Fibroblast of peridontal ligament (primary cell): ENCODE results near the gene TDRKH.
A peak's percentile ranks its signal among the peaks of the same experiment; 100 is the strongest.

Experiments
- DNase-seq: peaks from one replicate; pipeline ENCODE4 v3.0.0-alpha.2; 2010; ENCODE audit errors: extremely low read depth

TDRKH gene, protein sequence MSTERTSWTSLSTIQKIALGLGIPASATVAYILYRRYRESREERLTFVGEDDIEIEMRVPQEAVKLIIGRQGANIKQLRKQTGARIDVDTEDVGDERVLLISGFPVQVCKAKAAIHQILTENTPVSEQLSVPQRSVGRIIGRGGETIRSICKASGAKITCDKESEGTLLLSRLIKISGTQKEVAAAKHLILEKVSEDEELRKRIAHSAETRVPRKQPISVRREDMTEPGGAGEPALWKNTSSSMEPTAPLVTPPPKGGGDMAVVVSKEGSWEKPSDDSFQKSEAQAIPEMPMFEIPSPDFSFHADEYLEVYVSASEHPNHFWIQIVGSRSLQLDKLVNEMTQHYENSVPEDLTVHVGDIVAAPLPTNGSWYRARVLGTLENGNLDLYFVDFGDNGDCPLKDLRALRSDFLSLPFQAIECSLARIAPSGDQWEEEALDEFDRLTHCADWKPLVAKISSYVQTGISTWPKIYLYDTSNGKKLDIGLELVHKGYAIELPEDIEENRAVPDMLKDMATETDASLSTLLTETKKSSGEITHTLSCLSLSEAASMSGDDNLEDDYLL

GRCh38 chr1:151790071-151790939 lies at the start of gene TDRKH:
TDRKH (minus strand) TSS chr1:151790500; CDS start chr1:151783022, 7,478 bp downstream.
- DNase-seq = peak; percentile 98

- DNase-seq = no peak
Measured at GRCh38 chr1:151839457-151840403, 49.4 kb upstream of the TDRKH start, which contains the start of gene C2CD4D. C2CD4D (minus strand) TSS chr1:151839820; CDS start chr1:151838989, 831 bp downstream.

DNA sequence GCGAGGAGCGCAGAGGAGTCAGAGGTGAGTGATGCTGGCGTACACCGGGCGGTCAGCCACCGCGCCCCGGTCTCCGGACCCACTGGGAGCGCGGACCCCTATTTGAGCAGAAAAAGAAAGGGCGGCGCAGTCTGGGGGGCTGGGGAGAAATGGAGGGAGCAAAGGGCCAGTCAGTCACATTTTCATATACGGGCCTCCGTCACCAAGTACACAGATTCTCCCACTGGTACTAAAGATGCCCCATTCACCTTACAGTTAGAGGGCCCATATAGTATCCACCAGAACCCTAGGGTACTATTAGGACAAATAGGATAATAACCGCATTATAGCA lies 48.7 kb upstream of the TDRKH start:
- DNase-seq = no peak

DNA sequence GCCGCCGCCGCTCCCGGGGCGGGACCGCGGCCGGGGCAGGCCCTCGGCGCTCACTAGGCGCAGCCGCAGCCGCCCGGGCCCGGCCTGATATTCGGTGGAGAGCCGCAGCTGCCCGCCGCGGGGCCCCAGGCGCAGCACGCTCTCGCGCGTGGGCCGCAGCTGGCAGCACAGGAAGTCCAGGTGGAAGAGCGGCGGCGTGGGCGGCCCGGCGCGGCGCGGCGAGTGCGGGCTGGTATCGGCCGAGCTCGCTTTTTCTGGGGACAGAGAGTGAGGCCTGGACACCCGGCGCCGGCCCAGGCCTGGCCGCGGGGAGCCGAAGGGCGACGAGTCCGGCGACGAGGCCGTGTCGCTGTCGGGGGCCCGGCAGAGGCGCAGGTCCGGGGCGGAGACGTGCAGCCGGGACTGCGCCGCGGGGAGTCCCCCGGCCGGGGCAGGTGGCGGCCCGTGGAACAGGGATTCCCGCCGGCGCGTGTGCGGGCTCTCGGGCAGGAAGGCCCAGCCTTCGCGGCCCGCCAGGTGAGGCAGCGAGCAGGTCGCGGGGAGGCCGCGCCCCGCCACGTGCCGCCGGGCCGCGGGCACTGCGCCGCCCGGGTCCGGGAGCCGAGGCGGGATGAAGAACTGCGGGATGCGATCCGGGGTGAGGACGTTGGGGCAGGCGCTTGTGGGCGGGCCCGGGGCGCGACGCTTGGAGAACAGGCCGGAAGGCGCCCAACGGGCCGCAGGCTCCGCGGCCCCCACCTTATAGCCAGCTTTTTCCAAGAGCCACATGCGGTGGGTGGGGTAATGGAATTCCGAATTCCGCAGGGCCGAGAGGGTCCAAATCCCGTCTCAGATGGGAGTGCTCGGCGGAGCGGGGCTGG lies 48.2 kb upstream of the TDRKH start:
- DNase-seq = no peak

DNA sequence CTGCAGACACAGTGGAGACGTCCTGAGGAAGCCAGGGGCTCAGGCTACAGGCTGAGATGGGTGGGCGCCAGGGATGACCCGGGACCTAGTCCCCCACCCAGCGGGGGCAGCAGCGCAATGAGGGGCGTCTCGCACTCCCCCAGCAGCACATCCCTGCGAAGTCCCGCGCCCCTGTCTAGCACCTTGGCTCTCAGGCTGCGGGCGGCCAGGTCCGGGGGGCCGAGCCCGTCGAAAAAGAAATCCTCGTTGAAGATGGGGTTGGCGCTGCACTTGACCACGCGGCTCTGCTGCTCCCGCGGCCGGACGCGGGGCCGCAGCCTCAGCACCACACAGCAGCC lies 47.6 kb upstream of the TDRKH start:
- DNase-seq = no peak

- DNase-seq = no peak
Measured at GRCh38 chr1:151837197-151837596, 46.9 kb upstream of the TDRKH start.

GRCh38 chr1:151835596-151835995 lies 45.3 kb upstream of the TDRKH start:
- DNase-seq = no peak

- no peak for DNase-seq
Measured at GRCh38 chr1:151834239-151834638, 43.9 kb upstream of the TDRKH start.

GRCh38 chr1:151833172-151833900 lies 43.0 kb upstream of the TDRKH start:
- no peak for DNase-seq

- DNase-seq = peak; percentile 58
Measured at GRCh38 chr1:151832318-151832980, 42.1 kb upstream of the TDRKH start.

- no peak for DNase-seq
Measured at GRCh38 chr1:151831605-151832004, 41.3 kb upstream of the TDRKH start, which contains the start of gene RORC. RORC (minus strand) TSS chr1:151831802; CDS start chr1:151831764, 38 bp downstream.

GRCh38 chr1:151831256-151831591 lies 40.9 kb upstream of the TDRKH start:
- DNase-seq = no peak

GRCh38 chr1:151830055-151830454 lies 39.8 kb upstream of the TDRKH start:
- no peak for DNase-seq

DNA sequence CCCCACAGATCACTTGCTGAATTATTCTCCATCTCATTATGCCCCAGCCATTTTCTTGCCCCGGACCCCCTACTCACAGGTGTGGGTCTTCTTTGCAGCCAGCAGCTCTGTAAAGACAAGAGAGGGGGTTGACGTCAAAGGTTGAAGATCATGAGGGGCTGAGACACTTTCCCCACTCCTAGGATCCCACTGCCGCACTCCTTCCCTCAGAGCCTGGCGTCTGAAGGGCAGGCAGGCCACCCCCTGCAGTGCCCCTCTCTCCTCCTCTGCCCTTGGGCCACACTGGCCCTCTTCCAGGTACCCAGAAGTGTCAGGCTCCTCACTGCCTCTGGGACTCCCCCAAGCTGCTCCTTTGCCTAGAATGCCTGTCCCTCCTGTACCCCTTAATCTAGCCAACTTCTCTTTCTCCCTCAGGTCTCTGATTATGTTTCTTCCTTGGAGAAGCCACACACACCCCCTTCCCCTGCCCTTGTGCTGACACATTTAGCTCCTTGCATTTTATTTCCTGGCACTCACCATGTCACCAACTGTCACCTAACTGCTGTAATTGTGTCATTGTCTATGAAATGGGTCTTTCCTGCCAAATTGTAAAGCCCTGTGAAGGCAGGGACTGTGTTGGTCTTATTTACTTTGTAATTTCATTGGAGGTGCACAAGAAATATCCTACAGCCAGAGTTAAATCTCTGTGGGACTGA lies 39.2 kb upstream of the TDRKH start:
- DNase-seq = no peak

DNA sequence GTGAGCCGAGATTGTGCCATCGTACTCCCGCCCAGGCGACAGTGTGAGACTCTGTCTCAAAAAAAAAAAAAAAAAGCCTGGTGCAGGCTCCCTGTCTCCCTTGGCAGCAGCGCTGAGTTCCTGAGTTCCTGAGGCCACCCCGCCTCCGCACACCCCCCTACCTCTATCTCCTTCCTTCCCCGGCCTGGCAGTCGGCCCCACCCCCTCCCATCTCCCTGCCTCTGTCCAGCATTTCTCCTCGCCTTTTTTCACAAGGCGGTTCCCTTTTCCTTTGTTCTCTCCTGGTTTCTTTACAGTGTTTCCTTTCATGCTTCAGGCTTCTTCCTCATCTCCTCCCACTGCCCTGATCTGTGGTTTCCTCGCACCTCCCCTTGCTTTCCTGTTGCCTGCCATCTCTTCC lies 38.6 kb upstream of the TDRKH start:
- DNase-seq = no peak

DNA sequence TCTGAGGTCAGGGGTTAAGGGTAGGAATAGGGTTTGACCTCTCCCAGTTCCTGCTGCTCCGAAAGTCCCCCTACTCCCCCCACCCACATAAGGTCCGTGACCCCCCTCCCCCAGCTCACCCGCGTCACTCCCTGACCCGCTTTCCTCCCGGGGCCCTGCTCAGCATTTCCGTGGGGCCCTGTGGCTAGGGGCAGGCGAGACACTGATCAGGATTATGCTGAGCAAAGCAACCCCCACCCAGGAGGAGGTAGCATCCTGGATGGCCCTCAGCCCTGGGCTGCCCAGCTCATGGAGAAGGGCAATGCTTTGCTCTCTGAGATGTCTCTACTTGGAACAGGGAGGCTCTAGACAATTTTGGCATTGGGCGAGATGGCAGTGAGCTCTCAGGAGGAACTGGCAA lies 37.6 kb upstream of the TDRKH start:
- DNase-seq = no peak

DNA sequence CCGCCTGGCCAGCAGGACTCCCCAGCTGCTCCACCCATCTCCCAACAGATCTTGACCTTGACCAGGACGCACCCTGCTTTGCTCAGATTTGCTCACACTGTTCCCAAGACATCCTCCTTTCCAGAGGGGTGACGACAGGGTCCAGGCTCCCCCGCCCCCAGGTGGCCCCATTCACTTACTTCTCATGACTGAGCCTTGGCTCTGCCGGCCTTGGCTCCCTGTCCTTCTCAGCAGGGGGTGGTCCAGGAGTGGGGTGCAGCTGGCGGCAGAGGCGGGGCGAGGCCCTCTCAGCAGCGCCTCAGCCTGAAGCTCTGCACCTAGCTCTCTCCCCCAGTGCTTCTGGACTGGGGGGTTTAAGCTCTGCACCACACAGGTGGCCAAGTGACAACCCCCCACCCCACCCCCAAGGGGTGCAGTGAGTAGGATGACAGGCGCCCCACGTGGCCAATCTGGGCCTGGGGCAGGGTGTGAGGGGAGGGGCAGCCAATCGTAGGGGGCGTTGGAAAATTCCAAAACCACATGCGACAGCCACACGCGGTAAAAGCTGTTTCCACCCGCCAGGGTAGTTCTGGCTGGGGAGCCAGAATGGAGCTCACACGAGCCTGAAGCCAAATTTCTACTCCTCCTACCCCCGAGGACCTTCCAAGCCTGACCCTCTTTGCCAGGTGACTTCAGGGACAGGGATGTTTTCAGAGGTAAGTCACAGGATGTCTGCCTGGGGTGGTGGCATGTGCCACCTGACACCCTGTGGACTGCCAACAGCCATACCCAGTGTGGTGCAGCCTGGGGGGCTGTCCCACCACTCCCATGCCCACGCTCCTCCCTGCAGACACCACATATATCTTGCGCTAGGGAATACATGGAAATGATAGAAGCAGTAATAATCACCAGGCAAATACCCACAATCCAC lies 35.7 kb upstream of the TDRKH start:
- no peak for DNase-seq

GRCh38 chr1:151825204-151825603 lies 34.9 kb upstream of the TDRKH start:
- no peak for DNase-seq
